Measurements from ENCODE around the gene MARCHF10. TPM values are rescaled to one million over a fixed set of nuclear protein-coding genes. Genes with fewer than 3 reads are reported as not detected.

MARCHF10 gene
- total and polyA plus RNA-seq, 2 of the 4 experiments (the other 2 are of a cell fraction): 0.18 to 0.74 TPM

DNA sequence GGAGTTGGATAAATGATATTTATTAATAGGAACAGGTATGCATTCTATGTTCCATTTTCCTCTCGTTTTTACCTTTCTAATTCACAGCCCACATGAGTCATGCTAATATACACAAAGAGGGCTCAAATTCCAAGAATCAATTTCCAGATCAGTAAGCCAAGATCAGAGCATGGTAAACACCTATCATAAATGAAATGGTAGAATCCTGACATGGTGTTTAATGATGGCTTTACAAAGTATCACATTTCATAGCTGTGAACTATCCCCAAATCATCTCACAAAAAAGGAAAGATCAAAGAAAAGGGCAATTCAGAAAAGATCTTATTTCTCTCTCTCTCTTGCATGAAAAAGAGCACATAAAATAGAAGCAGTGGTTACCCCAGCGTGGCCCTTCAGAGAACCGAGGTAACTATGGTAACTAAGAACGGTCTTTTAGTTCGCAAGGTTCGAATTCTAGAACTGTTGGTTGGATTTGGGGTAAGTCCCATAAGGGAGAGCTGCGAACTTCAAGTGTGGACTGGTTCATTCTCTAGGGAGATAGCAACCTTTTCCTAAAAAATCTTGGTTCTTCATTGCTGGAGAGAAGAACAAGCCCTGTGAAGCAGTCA is 73.0 kb downstream of the MARCHF10 start:
- dilution Hi-C loops (cut with HindIII; ENCODE audit: low sequenced_read_pairs, unreplicated experiment): no loop called here

More for the DNA sequence above, 73.0 kb downstream of the MARCHF10 start:
- H4K5ac ChIP-seq (ENCODE audit: low read depth, low read length): no peak overlapping the region
- no peak overlapping the region for H3K14ac ChIP-seq (replicated peaks; ENCODE audit: low read depth, low read length)
- TF ChIP-seq MXI1 (IDR thresholded peaks at IDR 0.05; ENCODE audit: borderline replicate concordance, low read depth, low read length) (no peak), RAD21 (IDR thresholded peaks at IDR 0.05; ENCODE audit: low read length) (no peak), NFE2L2 (IDR thresholded peaks at IDR 0.05; ENCODE audit: low read depth, low read length) (no peak), CEBPB (IDR thresholded peaks at IDR 0.05; ENCODE audit: low read depth, low read length) (no peak), POLR2A (IDR thresholded peaks at IDR 0.05; ENCODE audit: low read depth, low read length) (no peak), BHLHE40 (IDR thresholded peaks at IDR 0.05; ENCODE audit: low read depth, low read length) (no peak), RFX5 (IDR thresholded peaks at IDR 0.05; ENCODE audit: low read depth, low read length) (no peak)
- no peak overlapping the region for H3K9ac ChIP-seq (ENCODE audit: low read depth, low read length)
- no peak overlapping the region for H3K18ac ChIP-seq (ENCODE audit: low read depth, low read length)
- no peak overlapping the region for H2AFZ ChIP-seq (replicated peaks; ENCODE audit: low read length, poor library complexity)
- no peaks in the 10 kb centered on the region for H4K20me1 ChIP-seq (ENCODE audit: insufficient read depth, low read length)
- 0 out of 3 replicates have a peak overlapping the region, but pooled peaks have one; percentile 51 for H2BK15ac ChIP-seq (ENCODE audit: low read depth, low read length)
- 0 out of 2 replicates have a peak, but pooled peaks cover 2% of the 10 kb centered on the region for H3K4me1 ChIP-seq (ENCODE audit: control insufficient read depth, insufficient read depth, low read length)
- no peaks in the 10 kb centered on the region for H3K36me3 ChIP-seq (ENCODE audit: control insufficient read depth, insufficient read depth, low read length)
- no peak overlapping the region for H2BK20ac ChIP-seq (ENCODE audit: low read depth, low read length)
- BruUV-seq (replicated peaks): no TSS peak
- no peaks in the 10 kb centered on the region for H3K9me3 ChIP-seq (ENCODE audit: control insufficient read depth, insufficient read depth, low read length)
- CTCF ChIA-PET: interaction anchor here (1.3 kb wide), 1 partner anchor 14 kb away, joined by 3 read pairs; no protein-coding TSS in a partner anchor
- H2BK5ac ChIP-seq (ENCODE audit: low read depth, low read length, poor library complexity, severe bottlenecking): no peak overlapping the region
- in situ Hi-C loops (cut with MboI; ENCODE audit: low sequenced_read_pairs) (no loop called here), intact Hi-C loops (cut with micrococcal nuclease) (no loop called here)
- H4K91ac ChIP-seq (ENCODE audit: insufficient read depth, low read depth, low read length): no peak overlapping the region
- ATAC-seq (ENCODE audit: low read depth): no peak
- no peak overlapping the region for H3K4ac ChIP-seq (ENCODE audit: low read depth, low read length)
- H3K4me2 ChIP-seq (ENCODE audit: low read depth, low read length): no peak overlapping the region
- no peak overlapping the region for H2BK120ac ChIP-seq (ENCODE audit: low read depth, low read length)
- no peak overlapping the region for H3K4me3 ChIP-seq (ENCODE audit: insufficient read depth, low read depth, low read length)
- H3K79me1 ChIP-seq (ENCODE audit: low read depth in 1 of 2, low read length in 2 of 2): no peaks in the 10 kb centered on the region
- no peak overlapping the region for H2AK5ac ChIP-seq (ENCODE audit: low read depth, low read length)
- 80% methylated on average over 5 of the region's 7 CpGs; no CpG with 5 or more reads in 1 of the 2 experiments for WGBS, 2 experiments (ENCODE audit: extremely low coverage in 2 of 2, insufficient read length in 1 of 2)
- H4K8ac ChIP-seq (ENCODE audit: low read depth in 2 of 2, low read length in 2 of 2): no peak overlapping the region
- 0 out of 2 replicates have a peak, but pooled peaks cover 1% of the 10 kb centered on the region for H3K27me3 ChIP-seq (ENCODE audit: control insufficient read depth, insufficient read depth, low read length)
- H3K9me1 ChIP-seq (ENCODE audit: insufficient read depth, low read length): no peaks in the 10 kb centered on the region
- H3K27ac ChIP-seq (ENCODE audit: insufficient read depth, low read length): no peak overlapping the region
- H3K56ac ChIP-seq (ENCODE audit: extremely low read depth, insufficient read depth, low read length): no peak overlapping the region
- no peak overlapping the region for H2AK9ac ChIP-seq (replicated peaks; ENCODE audit: low read depth, low read length, poor library complexity)
- DNase-seq: no peak
- POLR2A ChIA-PET (ENCODE audit: unreplicated experiment): interaction anchor here (0.6 kb wide), 1 partner anchor 9 kb away, joined by 7 read pairs; no protein-coding TSS in a partner anchor
- H3K23ac ChIP-seq (ENCODE audit: low read depth, low read length): no peak overlapping the region

Measured in IMR-90 (cell line).